NCI-H128 (cell line): ENCODE data around the gene IL17RC.

ENCODE experiments used
- DNase-seq: peaks from one replicate; lab custom pipeline; 2025; ENCODE audit not compliant: unreplicated experiment; lab: John Stamatoyannopoulos, UW

The IL17RC gene

DNA sequence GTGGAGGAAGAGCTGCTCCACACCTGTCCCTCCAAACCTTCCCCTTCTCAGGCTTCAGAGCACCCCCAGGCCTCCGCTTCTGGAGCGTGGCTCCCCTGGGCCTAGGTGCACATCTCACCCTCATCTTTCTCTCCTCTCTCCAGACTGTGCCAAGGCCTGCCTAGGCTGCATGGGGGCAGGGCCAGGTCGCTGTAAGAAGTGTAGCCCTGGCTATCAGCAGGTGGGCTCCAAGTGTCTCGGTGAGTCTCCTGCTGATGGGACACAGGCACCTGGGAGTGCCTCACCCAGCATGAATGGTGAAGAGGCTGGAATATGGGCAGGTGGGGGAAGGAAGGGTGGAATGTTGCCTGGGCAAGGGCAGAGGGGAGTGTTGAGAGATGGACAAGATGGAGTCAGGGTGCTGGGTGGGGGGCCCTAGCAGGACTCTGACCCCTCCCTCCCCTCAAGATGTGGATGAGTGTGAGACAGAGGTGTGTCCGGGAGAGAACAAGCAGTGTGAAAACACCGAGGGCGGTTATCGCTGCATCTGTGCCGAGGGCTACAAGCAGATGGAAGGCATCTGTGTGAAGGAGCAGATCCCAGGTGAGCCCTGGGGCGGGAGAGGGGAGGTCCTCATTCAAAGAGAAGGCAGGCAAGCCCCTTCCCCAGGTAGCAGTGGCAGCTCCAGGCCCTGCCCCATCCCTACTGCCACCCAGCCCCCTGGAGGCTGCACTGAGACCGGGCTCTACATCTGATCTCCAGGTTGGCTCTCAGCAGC, 26.2 kb downstream of the IL17RC start:
- DNase-seq: no peak

- DNase-seq: no peak
Observed at GRCh38 chr3:9944271-9944670, 27.4 kb downstream of the IL17RC start.

- no peak for DNase-seq
Observed at GRCh38 chr3:9945358-9945757, 28.5 kb downstream of the IL17RC start.

DNA sequence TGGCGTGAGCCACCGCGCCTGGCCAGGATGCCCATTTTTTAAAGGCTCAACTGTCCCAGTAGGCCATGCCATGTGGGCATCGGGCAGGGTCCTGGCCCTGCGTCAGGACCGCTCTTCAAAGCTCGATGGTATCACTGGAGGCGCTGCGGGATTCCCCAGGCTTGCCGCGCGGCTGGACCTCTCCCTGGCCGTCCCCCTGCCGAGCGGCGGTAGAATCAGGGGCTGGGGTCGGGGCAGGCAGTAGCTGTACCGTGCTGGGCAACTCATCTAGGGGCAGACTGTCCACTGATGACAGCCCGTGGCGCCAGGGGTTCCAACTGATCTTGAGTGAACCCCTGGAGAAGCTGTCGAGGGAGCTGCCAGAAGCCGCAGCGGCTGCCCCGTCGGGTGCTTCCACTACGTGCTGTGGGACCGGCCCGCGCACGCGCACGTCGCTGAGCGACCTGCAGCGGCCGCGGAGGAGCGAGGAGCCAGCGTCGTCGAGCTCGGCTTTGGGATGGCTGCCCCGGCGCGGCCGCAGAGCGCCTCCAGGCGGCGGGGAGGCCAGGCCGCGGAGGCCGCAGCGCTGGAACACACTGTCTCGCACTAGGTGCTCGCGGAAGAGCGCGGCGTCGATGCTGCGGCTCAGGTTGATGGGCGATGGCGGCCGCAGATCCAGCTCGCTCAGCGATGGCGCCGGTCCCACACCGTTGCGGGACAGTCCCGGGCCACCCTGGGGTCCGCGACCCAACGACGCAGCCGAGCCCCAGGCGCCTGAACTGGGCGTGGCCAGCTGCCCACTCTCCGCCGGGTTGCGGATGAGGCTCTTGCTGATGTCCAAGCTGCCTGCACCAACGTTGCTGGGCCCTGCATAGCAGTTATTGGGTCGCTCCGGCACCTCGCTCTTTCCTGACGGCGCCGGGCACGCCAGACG, 29.5 kb downstream of the IL17RC start:
- peak; percentile 16 for DNase-seq

GRCh38 chr3:9947025-9947995, 30.4 kb downstream of the IL17RC start:
- no peak for DNase-seq

DNA sequence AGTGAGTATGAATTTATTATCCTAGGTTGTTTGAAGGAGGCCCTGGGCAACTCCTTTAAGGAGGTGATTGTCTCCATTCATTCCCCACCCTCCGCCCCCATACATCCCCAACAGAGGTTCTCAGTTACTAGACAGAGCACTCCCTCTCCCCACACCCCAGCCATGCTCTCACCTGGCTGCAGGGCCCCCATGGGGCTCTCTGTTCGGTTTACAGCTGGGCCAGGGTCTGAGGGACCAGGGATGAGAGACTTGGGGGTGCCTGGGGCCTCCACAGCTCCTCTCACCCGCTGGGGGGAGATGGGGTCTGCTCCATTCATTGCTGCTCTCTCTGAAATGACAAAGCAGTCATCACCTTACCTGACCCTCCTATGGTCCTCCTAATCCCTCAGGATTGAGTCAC, 31.7 kb downstream of the IL17RC start:
- no peak for DNase-seq

- DNase-seq: no peak
Observed at GRCh38 chr3:9949115-9949514, 32.2 kb downstream of the IL17RC start.

GRCh38 chr3:9949626-9950025, 32.7 kb downstream of the IL17RC start:
- DNase-seq: no peak

- no peak for DNase-seq
Observed at GRCh38 chr3:9951126-9951525, 34.2 kb downstream of the IL17RC start.

DNA sequence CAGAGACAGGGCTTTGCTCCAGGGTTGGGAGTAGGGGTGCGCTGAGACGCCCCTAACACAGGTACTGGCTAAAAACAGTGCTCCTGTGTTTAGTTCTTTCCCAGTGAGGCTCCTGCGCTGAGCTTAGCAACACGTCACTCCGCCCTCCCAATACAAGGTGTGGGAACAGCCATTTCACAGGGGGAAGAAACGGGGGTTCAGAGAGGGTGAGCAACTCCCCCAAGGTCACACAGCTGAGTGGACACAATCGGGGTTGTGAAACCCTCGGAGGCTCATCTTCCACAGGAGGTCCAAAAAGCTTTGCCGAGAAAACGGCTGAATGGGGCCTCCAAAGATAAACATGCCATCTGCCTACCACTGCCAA, 34.7 kb downstream of the IL17RC start:
- no peak for DNase-seq

- DNase-seq: peak; percentile 15
Observed at GRCh38 chr3:9951962-9952805, 35.3 kb downstream of the IL17RC start, which contains the start of gene PRRT3. Gene PRRT3 (minus strand): TSS chr3:9952408. CDS start chr3:9950115, 2,293 bp downstream.

DNA sequence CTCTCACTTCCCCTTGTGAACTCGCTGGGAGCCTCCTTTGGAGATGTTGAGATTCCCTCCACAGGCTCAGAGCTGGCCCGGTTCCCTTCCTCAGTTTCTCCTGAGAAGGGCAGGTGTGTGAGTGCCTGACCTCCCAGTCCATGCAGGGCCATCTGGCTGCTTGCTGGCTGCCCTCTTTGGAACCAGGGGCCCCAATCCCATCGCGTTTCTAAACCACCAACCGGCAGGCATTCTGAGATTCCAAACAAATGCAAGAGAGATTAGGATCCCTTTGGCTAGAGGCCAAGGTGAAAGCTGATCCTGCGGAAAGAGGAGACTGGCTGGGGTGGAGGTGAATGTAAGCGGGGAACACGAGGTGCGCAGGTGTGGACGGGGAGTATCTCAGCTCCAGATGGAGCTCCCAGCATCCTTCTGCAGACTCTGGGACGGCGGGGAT, 38.2 kb downstream of the IL17RC start:
- DNase-seq: peak; percentile 82

- DNase-seq: no peak
Observed at GRCh38 chr3:9955611-9956352, 38.9 kb downstream of the IL17RC start.

- no peak for DNase-seq
Observed at GRCh38 chr3:9957214-9957613, 40.3 kb downstream of the IL17RC start.

DNA sequence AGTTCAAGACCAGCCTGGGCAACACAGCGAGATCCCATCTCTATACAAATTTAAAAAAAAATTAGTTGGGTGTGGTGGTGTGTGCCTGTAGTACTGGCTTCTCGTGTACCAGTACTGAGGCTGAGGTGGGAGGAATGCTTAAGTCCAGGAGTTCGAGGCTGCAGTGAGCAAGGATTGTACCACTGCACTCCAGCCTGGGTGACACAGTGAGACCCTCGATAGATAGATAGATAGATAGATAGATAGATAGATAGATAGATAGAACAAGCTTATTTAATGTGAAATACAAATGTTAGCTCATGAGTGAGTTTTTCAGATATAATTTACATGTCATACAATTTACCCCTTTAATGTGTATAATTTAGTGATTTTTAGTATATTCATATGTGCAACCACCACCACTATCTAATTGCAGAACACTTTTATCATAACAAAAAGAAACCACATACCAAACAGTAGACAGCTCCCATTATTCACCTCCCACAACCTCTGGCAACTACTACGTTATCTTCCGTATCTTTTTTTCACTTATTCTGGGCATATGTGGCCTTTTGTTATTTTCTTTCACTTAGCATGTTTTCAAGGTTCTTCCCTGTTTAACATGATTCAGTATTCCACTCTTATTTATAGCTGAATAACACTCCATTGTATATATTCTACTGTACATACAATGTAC, 48.4 kb downstream of the IL17RC start:
- DNase-seq: no peak

GRCh38 chr3:9966841-9967240, 49.9 kb downstream of the IL17RC start:
- no peak for DNase-seq

- DNase-seq: no peak
Observed at GRCh38 chr3:9969632-9970019, 52.7 kb downstream of the IL17RC start.

- no peak for DNase-seq
Observed at GRCh38 chr3:9970020-9970652, 53.2 kb downstream of the IL17RC start.
